Peyer's patch (tissue), 4 donors: ENCODE measurements around the gene ITGA11.

ENCODE experiments used
- CTCF ChIP-seq, 6 experiments: fragments of 450-650 bp in 4 of 6; fragments of 200-600 bp in 2 of 6; sonication (generic) in 1 of 6; IDR thresholded peaks; one replicate each; pipeline ENCODE4 v1.5.1; 2017 to 2019; ENCODE audit warnings: antibody characterized with exemption in 6 of 6, mild to moderate bottlenecking in 3 of 6, moderate library complexity in 1 of 6
- POLR2A ChIP-seq, 2 donors: fragments of 450-650 bp; IDR thresholded peaks; one replicate each; pipeline ENCODE4 v1.5.1; 2017; ENCODE audit warnings: antibody characterized with exemption in 2 of 2, mild to moderate bottlenecking in 2 of 2, moderate library complexity in 2 of 2

- no peak for TF ChIP-seq CTCF (IDR thresholded peaks at IDR 0.05)
- TF ChIP-seq POLR2A (IDR thresholded peaks at IDR 0.05): no peak
Observed at GRCh38 chr15:68479870-68480269, 47.9 kb upstream of the ITGA11 start.
